HepG2 (cell line): ENCODE data around the gene AEBP1. TPM values are rescaled to one million over a fixed set of nuclear protein-coding genes. Genes with fewer than 3 reads are reported as not detected.

Source experiments
- ESRRA ChIP-seq: sonication (generic); formaldehyde crosslinking; IDR thresholded peaks from 2 replicates; pipeline ENCODE4 v1.5.1; 2020; ENCODE audit warnings: mild to moderate bottlenecking, low read depth, missing genetic modification reagents
- GABPA ChIP-seq, 2 experiments: IDR thresholded peaks; 2 replicates each; pipeline ENCODE4 v1.6.1; 2011 to 2016; ENCODE audit warnings: low read depth in 2 of 2, low read length in 1 of 2, missing biosample characterization in 1 of 2, missing genetic modification characterization in 1 of 2
- KLF6 ChIP-seq: IDR thresholded peaks from 2 replicates; pipeline ENCODE4 v1.8.0; 2016; ENCODE audit warnings: missing biosample characterization, missing genetic modification reagents
- MEF2D ChIP-seq: sonication (generic); formaldehyde crosslinking; IDR thresholded peaks from 2 replicates; pipeline ENCODE4 v1.5.1; 2020; ENCODE audit warnings: mild to moderate bottlenecking, missing genetic modification reagents
- MXI1 ChIP-seq: IDR thresholded peaks from 3 replicates; pipeline ENCODE4 v1.6.1; 2012; ENCODE audit warnings: low read depth, low read length, inconsistent platforms, borderline replicate concordance
- RARA ChIP-seq: IDR thresholded peaks from 2 replicates; pipeline ENCODE4 v1.6.1; 2016; ENCODE audit warnings: missing genetic modification reagents, missing compliant biosample characterization
- REPIN1 ChIP-seq: sonication (generic); formaldehyde crosslinking; IDR thresholded peaks from 2 replicates; pipeline ENCODE4 v1.8.0; 2022; ENCODE audit warnings: missing genetic modification reagents, low read depth, mild to moderate bottlenecking, borderline replicate concordance
- TBL1XR1 ChIP-seq: fragments of 150-350 bp; IDR thresholded peaks from 2 replicates; pipeline ENCODE4 v1.6.1; 2014; ENCODE audit warnings: borderline replicate concordance, low read length; ENCODE audit not compliant: partially characterized antibody
- ZC3H13 ChIP-seq: sonication (generic); formaldehyde crosslinking; IDR thresholded peaks from 2 replicates; pipeline ENCODE4 v1.8.1; 2023; ENCODE audit warnings: mild to moderate bottlenecking, missing genetic modification reagents, moderate library complexity
- ZNF556 ChIP-seq: sonication (generic); formaldehyde crosslinking; IDR thresholded peaks from 2 replicates; pipeline ENCODE4 v1.4.0; 2020; ENCODE audit warnings: mild to moderate bottlenecking, missing genetic modification reagents, borderline replicate concordance
- polyA plus RNA-seq, 8 experiments: library from polyadenylated mRNA; depleted of rRNA in 3 of 8; stranded (reverse) in 7 of 8; unstranded in 1 of 8; fragments of >200 nt; fragmentation: Illumina TruSeq in 4 of 8; extraction: Trizol in 4 of 8; gene quantifications; 2 replicates each; pipeline versions ENCODE4 v1.2.1 to v1.2.3, GENCODE V29; 2011 to 2016; ENCODE audit warnings: low read depth in 4 of 8, missing spikeins in 1 of 8, mixed read lengths in 1 of 8; ENCODE audit not compliant: insufficient read depth in 1 of 8
- total RNA-seq, 5 experiments: library from RNA; depleted of rRNA; stranded (reverse); fragments of >200 nt; fragmentation: Illumina TruSeq; extraction: Trizol; gene quantifications; 2 replicates each; pipeline ENCODE4 v1.2.3, GENCODE V29; 2016; ENCODE audit warnings: low read depth in 1 of 5
- TF ChIP-seq, protein P1 (sequence below): IDR thresholded peaks from 2 replicates; pipeline ENCODE4 v1.6.1; 2016; ENCODE audit warnings: low read depth
- TF ChIP-seq, protein P2 (sequence below): sonication (generic); formaldehyde crosslinking; conservative IDR thresholded peaks from 2 replicates; pipeline ENCODE4 v1.4.0; 2020; ENCODE audit warnings: missing genetic modification reagents
- TF ChIP-seq, protein P3 (sequence below): sonication (generic); formaldehyde crosslinking; IDR thresholded peaks from 2 replicates; pipeline ENCODE4 v1.4.0; 2020; ENCODE audit warnings: missing genetic modification reagents
- TF ChIP-seq, protein P4 (sequence below): sonication (generic); formaldehyde crosslinking; IDR thresholded peaks from 2 replicates; pipeline ENCODE4 v1.8.1; 2023; ENCODE audit warnings: mild to moderate bottlenecking, missing genetic modification reagents
- TF ChIP-seq, protein P5 (sequence below): sonication (generic); formaldehyde crosslinking; IDR thresholded peaks from 2 replicates; pipeline ENCODE4 v1.4.0; 2020; ENCODE audit warnings: missing genetic modification reagents
- TF ChIP-seq, protein P6 (sequence below): IDR thresholded peaks from 2 replicates; pipeline ENCODE4 v1.6.1; 2016; ENCODE audit warnings: mild to moderate bottlenecking, missing biosample characterization, missing genetic modification reagents

Gene AEBP1
- total and polyA plus RNA-seq, 2 of the 13 experiments (the other 11 are each of a cell fraction or from before 2014, with no cell fraction given), result 0.22 to 0.55 TPM

DNA sequence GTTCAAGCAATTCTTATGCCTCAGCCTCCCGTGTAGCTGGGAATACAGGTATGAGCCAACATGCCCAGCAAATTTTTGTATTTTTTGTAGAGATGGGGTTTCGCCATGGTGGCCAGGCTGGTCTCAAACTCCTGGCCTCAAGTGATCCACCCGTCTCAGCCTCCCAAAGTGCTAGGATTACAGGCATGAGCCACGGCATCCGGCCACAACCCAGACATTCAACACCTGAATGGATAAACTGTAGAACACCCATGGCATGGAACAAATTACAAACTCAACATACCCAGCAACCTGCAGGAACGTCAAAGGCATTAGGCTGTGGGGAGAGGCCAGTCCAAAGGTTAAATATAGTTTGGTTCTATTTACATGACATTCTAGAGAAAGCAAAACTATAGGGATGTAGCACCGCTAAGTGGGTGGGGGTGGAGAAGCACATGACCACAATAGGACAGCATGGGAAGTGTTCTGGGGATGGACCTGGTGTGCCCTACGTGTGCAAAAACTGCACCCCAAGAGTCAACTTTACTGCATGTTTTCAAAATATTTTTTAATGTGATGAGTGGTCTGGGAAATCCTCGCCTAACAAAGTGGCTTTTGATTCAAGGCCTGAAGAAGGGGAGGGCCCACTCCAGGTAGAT, 32.3 kb upstream of the AEBP1 start (continued):
- TF ChIP-seq, protein P1, sequence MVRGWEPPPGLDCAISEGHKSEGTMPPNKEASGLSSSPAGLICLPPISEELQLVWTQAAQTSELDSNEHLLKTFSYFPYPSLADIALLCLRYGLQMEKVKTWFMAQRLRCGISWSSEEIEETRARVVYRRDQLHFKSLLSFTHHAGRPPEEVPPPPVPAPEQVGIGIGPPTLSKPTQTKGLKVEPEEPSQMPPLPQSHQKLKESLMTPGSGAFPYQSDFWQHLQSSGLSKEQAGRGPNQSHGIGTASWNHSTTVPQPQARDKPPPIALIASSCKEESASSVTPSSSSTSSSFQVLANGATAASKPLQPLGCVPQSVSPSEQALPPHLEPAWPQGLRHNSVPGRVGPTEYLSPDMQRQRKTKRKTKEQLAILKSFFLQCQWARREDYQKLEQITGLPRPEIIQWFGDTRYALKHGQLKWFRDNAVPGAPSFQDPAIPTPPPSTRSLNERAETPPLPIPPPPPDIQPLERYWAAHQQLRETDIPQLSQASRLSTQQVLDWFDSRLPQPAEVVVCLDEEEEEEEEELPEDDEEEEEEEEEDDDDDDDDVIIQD (CRISPR knock-in tag), result peak; percentile 34; the same call in 1 of the 2 replicates
- peak; percentile 87 for TF ChIP-seq REPIN1
- no peak for TF ChIP-seq TBL1XR1
- TF ChIP-seq GABPA (IDR thresholded peaks at IDR 0.05; ENCODE audit: low read depth, low read length), result no peak
- TF ChIP-seq GABPA (CRISPR knock-in tag; IDR thresholded peaks at IDR 0.05; ENCODE audit: low read depth), result peak; percentile 55
- no peak for TF ChIP-seq KLF6
- TF ChIP-seq, protein P2, sequence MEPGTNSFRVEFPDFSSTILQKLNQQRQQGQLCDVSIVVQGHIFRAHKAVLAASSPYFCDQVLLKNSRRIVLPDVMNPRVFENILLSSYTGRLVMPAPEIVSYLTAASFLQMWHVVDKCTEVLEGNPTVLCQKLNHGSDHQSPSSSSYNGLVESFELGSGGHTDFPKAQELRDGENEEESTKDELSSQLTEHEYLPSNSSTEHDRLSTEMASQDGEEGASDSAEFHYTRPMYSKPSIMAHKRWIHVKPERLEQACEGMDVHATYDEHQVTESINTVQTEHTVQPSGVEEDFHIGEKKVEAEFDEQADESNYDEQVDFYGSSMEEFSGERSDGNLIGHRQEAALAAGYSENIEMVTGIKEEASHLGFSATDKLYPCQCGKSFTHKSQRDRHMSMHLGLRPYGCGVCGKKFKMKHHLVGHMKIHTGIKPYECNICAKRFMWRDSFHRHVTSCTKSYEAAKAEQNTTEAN, result 0 out of 2 replicates have a peak, but pooled peaks have one; percentile 46
- TF ChIP-seq MXI1, result peak; percentile 12; the same call in 1 of the 3 replicates
- TF ChIP-seq, protein P3, sequence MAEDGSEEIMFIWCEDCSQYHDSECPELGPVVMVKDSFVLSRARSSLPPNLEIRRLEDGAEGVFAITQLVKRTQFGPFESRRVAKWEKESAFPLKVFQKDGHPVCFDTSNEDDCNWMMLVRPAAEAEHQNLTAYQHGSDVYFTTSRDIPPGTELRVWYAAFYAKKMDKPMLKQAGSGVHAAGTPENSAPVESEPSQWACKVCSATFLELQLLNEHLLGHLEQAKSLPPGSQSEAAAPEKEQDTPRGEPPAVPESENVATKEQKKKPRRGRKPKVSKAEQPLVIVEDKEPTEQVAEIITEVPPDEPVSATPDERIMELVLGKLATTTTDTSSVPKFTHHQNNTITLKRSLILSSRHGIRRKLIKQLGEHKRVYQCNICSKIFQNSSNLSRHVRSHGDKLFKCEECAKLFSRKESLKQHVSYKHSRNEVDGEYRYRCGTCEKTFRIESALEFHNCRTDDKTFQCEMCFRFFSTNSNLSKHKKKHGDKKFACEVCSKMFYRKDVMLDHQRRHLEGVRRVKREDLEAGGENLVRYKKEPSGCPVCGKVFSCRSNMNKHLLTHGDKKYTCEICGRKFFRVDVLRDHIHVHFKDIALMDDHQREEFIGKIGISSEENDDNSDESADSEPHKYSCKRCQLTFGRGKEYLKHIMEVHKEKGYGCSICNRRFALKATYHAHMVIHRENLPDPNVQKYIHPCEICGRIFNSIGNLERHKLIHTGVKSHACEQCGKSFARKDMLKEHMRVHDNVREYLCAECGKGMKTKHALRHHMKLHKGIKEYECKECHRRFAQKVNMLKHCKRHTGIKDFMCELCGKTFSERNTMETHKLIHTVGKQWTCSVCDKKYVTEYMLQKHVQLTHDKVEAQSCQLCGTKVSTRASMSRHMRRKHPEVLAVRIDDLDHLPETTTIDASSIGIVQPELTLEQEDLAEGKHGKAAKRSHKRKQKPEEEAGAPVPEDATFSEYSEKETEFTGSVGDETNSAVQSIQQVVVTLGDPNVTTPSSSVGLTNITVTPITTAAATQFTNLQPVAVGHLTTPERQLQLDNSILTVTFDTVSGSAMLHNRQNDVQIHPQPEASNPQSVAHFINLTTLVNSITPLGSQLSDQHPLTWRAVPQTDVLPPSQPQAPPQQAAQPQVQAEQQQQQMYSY (CRISPR knock-in tag), result no peak
- TF ChIP-seq RARA (CRISPR knock-in tag), result no peak
- TF ChIP-seq, protein P4, sequence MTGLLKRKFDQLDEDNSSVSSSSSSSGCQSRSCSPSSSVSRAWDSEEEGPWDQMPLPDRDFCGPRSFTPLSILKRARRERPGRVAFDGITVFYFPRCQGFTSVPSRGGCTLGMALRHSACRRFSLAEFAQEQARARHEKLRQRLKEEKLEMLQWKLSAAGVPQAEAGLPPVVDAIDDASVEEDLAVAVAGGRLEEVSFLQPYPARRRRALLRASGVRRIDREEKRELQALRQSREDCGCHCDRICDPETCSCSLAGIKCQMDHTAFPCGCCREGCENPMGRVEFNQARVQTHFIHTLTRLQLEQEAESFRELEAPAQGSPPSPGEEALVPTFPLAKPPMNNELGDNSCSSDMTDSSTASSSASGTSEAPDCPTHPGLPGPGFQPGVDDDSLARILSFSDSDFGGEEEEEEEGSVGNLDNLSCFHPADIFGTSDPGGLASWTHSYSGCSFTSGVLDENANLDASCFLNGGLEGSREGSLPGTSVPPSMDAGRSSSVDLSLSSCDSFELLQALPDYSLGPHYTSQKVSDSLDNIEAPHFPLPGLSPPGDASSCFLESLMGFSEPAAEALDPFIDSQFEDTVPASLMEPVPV, result no peak
- peak; percentile 74; the same call in 1 of the 2 replicates for TF ChIP-seq ZNF556
- TF ChIP-seq MEF2D, result peak; percentile 56
- TF ChIP-seq, protein P5, sequence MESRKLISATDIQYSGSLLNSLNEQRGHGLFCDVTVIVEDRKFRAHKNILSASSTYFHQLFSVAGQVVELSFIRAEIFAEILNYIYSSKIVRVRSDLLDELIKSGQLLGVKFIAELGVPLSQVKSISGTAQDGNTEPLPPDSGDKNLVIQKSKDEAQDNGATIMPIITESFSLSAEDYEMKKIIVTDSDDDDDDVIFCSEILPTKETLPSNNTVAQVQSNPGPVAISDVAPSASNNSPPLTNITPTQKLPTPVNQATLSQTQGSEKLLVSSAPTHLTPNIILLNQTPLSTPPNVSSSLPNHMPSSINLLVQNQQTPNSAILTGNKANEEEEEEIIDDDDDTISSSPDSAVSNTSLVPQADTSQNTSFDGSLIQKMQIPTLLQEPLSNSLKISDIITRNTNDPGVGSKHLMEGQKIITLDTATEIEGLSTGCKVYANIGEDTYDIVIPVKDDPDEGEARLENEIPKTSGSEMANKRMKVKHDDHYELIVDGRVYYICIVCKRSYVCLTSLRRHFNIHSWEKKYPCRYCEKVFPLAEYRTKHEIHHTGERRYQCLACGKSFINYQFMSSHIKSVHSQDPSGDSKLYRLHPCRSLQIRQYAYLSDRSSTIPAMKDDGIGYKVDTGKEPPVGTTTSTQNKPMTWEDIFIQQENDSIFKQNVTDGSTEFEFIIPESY (CRISPR knock-in tag), result no peak
- TF ChIP-seq ZC3H13 (CRISPR knock-in tag), result no peak
- TF ChIP-seq, protein P6, sequence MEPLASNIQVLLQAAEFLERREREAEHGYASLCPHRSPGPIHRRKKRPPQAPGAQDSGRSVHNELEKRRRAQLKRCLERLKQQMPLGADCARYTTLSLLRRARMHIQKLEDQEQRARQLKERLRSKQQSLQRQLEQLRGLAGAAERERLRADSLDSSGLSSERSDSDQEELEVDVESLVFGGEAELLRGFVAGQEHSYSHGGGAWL (CRISPR knock-in tag), result no peak
- TF ChIP-seq ESRRA (CRISPR knock-in tag), result no peak; the same call in 1 of the 2 replicates
